GM19467 (cell line): ENCODE results near the gene PANK2.

ENCODE experiments used
- ATAC-seq: cut with Tn5 transposase; IDR thresholded peaks from one replicate; pipeline ENCODE4 v1.9.1; 2021; ENCODE audit warnings: mild to moderate bottlenecking, moderate library complexity; ENCODE audit not compliant: unreplicated experiment

Gene PANK2

DNA sequence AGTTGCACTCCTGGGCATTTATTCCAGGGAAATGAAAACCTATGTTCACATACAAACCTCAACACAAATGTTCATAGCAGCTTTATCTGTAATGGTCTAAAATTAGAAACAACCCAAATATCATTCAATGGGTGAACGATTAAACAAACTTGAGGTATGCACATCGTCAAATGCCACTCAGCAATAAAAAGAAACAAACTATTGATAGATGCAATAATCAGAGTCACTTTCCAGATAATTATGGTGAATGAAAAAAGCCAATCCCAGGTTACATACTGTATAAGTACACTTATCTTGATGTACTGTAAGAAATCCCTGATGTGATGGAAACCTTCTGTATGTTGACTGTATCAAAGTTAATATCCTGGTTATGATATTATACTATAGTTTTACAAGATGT lies 87.3 kb downstream of the PANK2 start:
- no peak for ATAC-seq
